GM23338 (cell line): Measurements from ENCODE around the gene TASOR.

Experiments used
- POLR2AphosphoS5 ChIP-seq: IDR thresholded peaks from 2 replicates; pipeline ENCODE4 v1.6.1; 2016; ENCODE audit warnings: antibody characterized with exemption, low read depth
- TF ChIP-seq, protein P1 (sequence below), 2 experiments: fragments of 200-600 bp in 1 of 2; sonication (generic) in 1 of 2; conservative IDR thresholded peaks; 2 replicates each; pipeline versions ENCODE4 v1.5.1 to v1.6.1; 2016 to 2017; ENCODE audit warnings: antibody characterized with exemption in 2 of 2, low read depth in 2 of 2, mild to moderate bottlenecking in 2 of 2, moderate library complexity in 1 of 2
- TF ChIP-seq, protein P2 (sequence below): IDR thresholded peaks from 2 replicates; pipeline ENCODE4 v1.6.1; 2016; ENCODE audit warnings: antibody characterized with exemption

DNA sequence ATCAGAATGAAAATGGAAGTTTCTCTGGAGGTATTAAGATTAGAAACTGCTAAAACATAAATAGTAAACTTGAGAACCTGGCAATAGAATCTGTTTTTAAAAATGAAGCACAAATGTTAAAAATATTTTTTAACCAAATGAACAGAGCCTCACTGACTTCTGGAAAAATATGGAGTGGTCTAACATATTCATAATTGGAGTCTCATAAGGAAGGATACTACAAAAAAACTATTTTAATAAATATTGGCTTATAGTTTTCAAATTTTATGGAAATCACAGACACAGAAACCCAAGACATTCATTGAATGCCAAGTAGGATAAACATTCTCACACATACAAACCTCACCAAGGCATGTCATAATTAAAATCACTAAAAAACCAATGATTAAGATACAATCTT lies 23.6 kb upstream of the TASOR start:
- TF ChIP-seq, protein P1, sequence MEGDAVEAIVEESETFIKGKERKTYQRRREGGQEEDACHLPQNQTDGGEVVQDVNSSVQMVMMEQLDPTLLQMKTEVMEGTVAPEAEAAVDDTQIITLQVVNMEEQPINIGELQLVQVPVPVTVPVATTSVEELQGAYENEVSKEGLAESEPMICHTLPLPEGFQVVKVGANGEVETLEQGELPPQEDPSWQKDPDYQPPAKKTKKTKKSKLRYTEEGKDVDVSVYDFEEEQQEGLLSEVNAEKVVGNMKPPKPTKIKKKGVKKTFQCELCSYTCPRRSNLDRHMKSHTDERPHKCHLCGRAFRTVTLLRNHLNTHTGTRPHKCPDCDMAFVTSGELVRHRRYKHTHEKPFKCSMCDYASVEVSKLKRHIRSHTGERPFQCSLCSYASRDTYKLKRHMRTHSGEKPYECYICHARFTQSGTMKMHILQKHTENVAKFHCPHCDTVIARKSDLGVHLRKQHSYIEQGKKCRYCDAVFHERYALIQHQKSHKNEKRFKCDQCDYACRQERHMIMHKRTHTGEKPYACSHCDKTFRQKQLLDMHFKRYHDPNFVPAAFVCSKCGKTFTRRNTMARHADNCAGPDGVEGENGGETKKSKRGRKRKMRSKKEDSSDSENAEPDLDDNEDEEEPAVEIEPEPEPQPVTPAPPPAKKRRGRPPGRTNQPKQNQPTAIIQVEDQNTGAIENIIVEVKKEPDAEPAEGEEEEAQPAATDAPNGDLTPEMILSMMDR (conservative IDR thresholded peaks at IDR 0.05; ENCODE audit: low read depth in 2 of 2), result no peak
- TF ChIP-seq, protein P2, sequence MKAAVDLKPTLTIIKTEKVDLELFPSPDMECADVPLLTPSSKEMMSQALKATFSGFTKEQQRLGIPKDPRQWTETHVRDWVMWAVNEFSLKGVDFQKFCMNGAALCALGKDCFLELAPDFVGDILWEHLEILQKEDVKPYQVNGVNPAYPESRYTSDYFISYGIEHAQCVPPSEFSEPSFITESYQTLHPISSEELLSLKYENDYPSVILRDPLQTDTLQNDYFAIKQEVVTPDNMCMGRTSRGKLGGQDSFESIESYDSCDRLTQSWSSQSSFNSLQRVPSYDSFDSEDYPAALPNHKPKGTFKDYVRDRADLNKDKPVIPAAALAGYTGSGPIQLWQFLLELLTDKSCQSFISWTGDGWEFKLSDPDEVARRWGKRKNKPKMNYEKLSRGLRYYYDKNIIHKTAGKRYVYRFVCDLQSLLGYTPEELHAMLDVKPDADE, result no peak
- TF ChIP-seq POLR2AphosphoS5, result no peak
